AG09309 (cell line): ENCODE data around the gene SEC14L2.

Source experiments
- DNase-seq: peaks from one replicate; pipeline ENCODE4 v3.0.0-alpha.2; 2010; ENCODE audit warnings: low read depth
- H3K4me3 ChIP-seq: 2 replicates; pipeline ENCODE4 v1.5.1; 2011; ENCODE audit warnings: mild to moderate bottlenecking, low read depth, low read length, moderate library complexity; ENCODE audit not compliant: control insufficient read depth
- TF ChIP-seq, protein P1 (sequence below): IDR thresholded peaks from 2 replicates; pipeline ENCODE4 v1.5.1; 2011; ENCODE audit warnings: mild to moderate bottlenecking, low read depth, low read length, inconsistent platforms; ENCODE audit not compliant: insufficient read depth, control insufficient read depth; ENCODE audit errors: missing control alignments

The SEC14L2 gene

DNA sequence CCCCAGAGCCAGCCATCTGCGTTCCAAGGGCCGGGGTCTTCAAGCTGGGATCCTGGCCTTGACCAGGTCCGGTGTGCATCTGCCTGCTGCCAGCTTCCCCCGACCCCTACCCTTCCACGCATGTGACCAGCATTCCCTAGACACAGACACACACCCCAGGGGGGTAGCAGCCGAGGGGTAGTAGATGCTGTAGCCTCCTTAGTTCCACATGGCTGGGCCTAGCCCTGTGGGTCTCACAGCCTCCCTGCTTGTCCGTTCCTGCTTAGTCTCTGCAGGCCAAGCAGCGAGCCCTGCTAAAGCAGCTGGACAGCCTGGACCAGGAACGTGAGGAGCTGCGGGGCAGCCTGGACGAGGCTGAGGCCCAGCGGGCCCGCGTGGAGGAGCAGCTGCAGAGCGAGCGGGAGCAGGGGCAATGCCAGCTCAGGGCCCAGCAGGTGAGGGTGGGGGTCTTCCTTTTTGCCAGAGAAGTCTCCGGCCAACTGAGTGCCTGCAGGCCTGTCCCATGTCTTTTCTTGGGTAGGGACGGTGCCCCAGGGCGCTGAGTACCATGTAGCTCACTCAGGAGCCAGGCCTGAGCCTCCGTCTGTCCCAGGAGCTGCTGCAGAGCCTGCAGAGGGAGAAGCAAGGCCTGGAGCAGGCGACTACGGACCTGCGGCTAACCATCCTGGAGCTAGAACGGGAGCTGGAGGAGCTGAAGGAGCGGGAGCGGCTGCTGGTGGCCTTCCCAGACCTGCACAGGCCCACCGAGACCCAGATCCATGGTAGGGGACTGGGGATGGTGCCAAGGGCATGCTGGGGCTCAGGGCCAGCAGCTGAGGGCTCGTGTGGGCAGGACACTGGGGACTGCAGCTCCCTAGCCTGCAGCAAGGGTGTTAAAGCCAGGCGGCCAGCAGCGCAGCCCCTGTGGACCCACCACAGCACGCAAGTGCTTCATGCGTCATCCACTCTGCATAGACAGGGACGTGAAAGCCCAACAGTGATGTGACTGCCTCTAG, 23.2 kb upstream of the SEC14L2 start:
- no peak for DNase-seq
- H3K4me3 ChIP-seq: no peak overlapping the region
- TF ChIP-seq, protein P1, sequence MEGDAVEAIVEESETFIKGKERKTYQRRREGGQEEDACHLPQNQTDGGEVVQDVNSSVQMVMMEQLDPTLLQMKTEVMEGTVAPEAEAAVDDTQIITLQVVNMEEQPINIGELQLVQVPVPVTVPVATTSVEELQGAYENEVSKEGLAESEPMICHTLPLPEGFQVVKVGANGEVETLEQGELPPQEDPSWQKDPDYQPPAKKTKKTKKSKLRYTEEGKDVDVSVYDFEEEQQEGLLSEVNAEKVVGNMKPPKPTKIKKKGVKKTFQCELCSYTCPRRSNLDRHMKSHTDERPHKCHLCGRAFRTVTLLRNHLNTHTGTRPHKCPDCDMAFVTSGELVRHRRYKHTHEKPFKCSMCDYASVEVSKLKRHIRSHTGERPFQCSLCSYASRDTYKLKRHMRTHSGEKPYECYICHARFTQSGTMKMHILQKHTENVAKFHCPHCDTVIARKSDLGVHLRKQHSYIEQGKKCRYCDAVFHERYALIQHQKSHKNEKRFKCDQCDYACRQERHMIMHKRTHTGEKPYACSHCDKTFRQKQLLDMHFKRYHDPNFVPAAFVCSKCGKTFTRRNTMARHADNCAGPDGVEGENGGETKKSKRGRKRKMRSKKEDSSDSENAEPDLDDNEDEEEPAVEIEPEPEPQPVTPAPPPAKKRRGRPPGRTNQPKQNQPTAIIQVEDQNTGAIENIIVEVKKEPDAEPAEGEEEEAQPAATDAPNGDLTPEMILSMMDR: no peak

GRCh38 chr22:30375312-30375849, 21.4 kb upstream of the SEC14L2 start:
- DNase-seq: no peak
- no peak overlapping the region for H3K4me3 ChIP-seq
- TF ChIP-seq, protein P1: no peak

GRCh38 chr22:30380011-30380410, 16.8 kb upstream of the SEC14L2 start:
- no peak for DNase-seq
- TF ChIP-seq, protein P1: no peak
- no peak overlapping the region for H3K4me3 ChIP-seq

GRCh38 chr22:30381264-30381663, 15.6 kb upstream of the SEC14L2 start:
- DNase-seq: no peak
- no peak overlapping the region for H3K4me3 ChIP-seq
- TF ChIP-seq, protein P1: no peak

DNA sequence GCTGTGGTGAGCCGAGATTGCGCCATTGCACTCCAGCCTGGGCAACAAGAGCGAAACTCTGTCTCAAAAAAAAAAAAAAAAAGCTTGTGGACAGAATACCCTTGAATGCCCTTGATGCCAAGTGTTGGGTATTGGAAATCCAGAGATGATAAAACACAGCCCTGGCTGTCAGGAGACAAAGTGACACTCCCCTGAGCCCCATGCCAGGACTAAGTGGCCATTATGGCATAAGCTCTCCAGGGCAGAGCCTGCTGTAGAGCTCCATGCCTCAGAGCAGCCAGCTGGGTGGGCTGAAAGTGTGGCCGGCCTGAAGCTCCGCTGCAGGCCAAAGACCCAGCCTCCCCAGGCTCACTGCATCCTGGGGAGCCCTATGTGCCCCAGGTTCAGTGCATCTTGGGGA, 14.5 kb upstream of the SEC14L2 start:
- TF ChIP-seq, protein P1: no peak
- DNase-seq: no peak
- H3K4me3 ChIP-seq: no peak overlapping the region

- no peak for DNase-seq
- TF ChIP-seq, protein P1: no peak
- H3K4me3 ChIP-seq: no peak overlapping the region
Measured at GRCh38 chr22:30383061-30383460, 13.8 kb upstream of the SEC14L2 start.
